CD4-positive, CD25-positive, alpha-beta regulatory T cell (primary cell): ENCODE measurements around the gene GXYLT1. TPM values are rescaled to one million over a fixed set of nuclear protein-coding genes. Genes with fewer than 3 reads are reported as not detected.
"Not testable (repeated sequence)": the region's sequence is repeated elsewhere in the genome, so short reads cannot be mapped to it uniquely, and the experiment has no call there.

ENCODE experiments used
- ATAC-seq, 2 donors: fragments of 150-1000 bp; cut with Tn5 transposase; one replicate each; pipeline ENCODE4 v1.10.0; 2021; ENCODE audit warnings: low read depth in 2 of 2, moderate number of reproducible peaks in 2 of 2, moderate library complexity in 1 of 2
- DNase-seq, 3 donors: peaks; one replicate each; pipeline versions ENCODE4 v3.0.0 to v3.0.0-alpha.2; 2012 to 2022; ENCODE audit warnings: mixed read lengths in 1 of 3
- H3K27ac ChIP-seq: one replicate; pipeline ENCODE4 v1.7.0; 2013; ENCODE audit warnings: mild to moderate bottlenecking, low read length; ENCODE audit not compliant: insufficient read depth, poor library complexity, severe bottlenecking
- H3K27me3 ChIP-seq: one replicate; pipeline ENCODE4 v1.7.0; 2013; ENCODE audit warnings: low read length; ENCODE audit not compliant: control insufficient read depth, insufficient read depth
- H3K36me3 ChIP-seq: one replicate; pipeline ENCODE4 v1.7.0; 2013; ENCODE audit warnings: mild to moderate bottlenecking, low read length, moderate library complexity; ENCODE audit not compliant: control insufficient read depth, insufficient read depth
- H3K4me1 ChIP-seq: 2 replicates; pipeline ENCODE4 v1.7.0; 2013; ENCODE audit warnings: mild to moderate bottlenecking, low read length; ENCODE audit not compliant: insufficient read depth, control insufficient read depth, poor library complexity, severe bottlenecking
- H3K4me3 ChIP-seq: one replicate; pipeline ENCODE4 v1.7.0; 2013; ENCODE audit warnings: low read depth, mild to moderate bottlenecking, low read length, moderate library complexity
- H3K9me3 ChIP-seq, 2 experiments: 1 replicate in 1 of 2; 2 replicates in 1 of 2; pipeline ENCODE4 v1.7.0; 2013; ENCODE audit warnings: low read length in 2 of 2, mild to moderate bottlenecking in 1 of 2, moderate library complexity in 1 of 2; ENCODE audit not compliant: control insufficient read depth in 2 of 2
- H3K27ac Mint-ChIP-seq, 3 donors: one replicate each; pipeline ENCODE4 v1.8.0; 2020 to 2022; ENCODE audit warnings: mild to moderate bottlenecking in 3 of 3, mixed read lengths in 3 of 3, moderate library complexity in 2 of 3
- H3K27me3 Mint-ChIP-seq: one replicate; pipeline ENCODE4 v1.8.0; 2022; ENCODE audit warnings: mild to moderate bottlenecking, mixed read lengths
- H3K36me3 Mint-ChIP-seq: one replicate; pipeline ENCODE4 v1.8.0; 2020; ENCODE audit warnings: mixed read lengths
- H3K4me1 Mint-ChIP-seq, 4 donors: one replicate each; pipeline ENCODE4 v1.8.0; 2020 to 2022; ENCODE audit warnings: mixed read lengths in 4 of 4, mild to moderate bottlenecking in 1 of 4
- H3K4me3 Mint-ChIP-seq, 4 donors: one replicate each; pipeline ENCODE4 v1.8.0; 2020 to 2022; ENCODE audit warnings: mild to moderate bottlenecking in 4 of 4, mixed read lengths in 4 of 4, moderate library complexity in 3 of 4
- H3K9me3 Mint-ChIP-seq, 7 donors: one replicate each; pipeline ENCODE4 v1.8.0; 2020 to 2022; ENCODE audit warnings: mixed read lengths in 7 of 7, mild to moderate bottlenecking in 3 of 7, moderate library complexity in 2 of 7
- polyA plus RNA-seq, 4 donors: library from polyadenylated mRNA; unstranded; fragments of 300-500 nt; fragmentation: Illumina TruSeq; gene quantifications; one replicate each; pipeline ENCODE4 v1.2.3, GENCODE V29; 2021
- total RNA-seq: library from RNA; stranded (reverse); gene quantifications from one replicate; pipeline ENCODE4 v1.2.3, GENCODE V29; 2022

Gene GXYLT1
- total and polyA plus RNA-seq, 5 donors from 2014 or later = 3.4 to 14.9 (median 4.0) TPM

GRCh38 chr12:42109031-42109430 lies 35.6 kb downstream of the GXYLT1 start:
- Mint-ChIP-seq H3K27me3 (no peaks in the 10 kb centered on the region), H3K9me3 (peaks cover 0 to 8% (median 2%) of the 10 kb centered on the region in 7 donors), H3K27ac (peak overlapping the region in 1 of 3 donors; percentile 72), H3K36me3 (peaks cover 30% of the 10 kb centered on the region), H3K4me3 (no peak overlapping the region), H3K4me1 (peaks cover 0 to 17% (median 8%) of the 10 kb centered on the region in 4 donors)
- Histone ChIP-seq H3K4me1 (no peaks in the 10 kb centered on the region), H3K9me3 (no peaks in the 10 kb centered on the region), H3K4me3 (no peak overlapping the region), H3K27me3 (no peaks in the 10 kb centered on the region), H3K27ac (no peak overlapping the region), H3K36me3 (peaks cover 4% of the 10 kb centered on the region)
- ATAC-seq (no peak), DNase-seq (no peak)

- H3K36me3 ChIP-seq, H3K9me3 ChIP-seq, H3K4me1 ChIP-seq, H3K4me3 ChIP-seq, ATAC-seq, H3K27ac ChIP-seq, H3K27me3 Mint-ChIP-seq, H3K9me3 Mint-ChIP-seq, H3K27me3 ChIP-seq, DNase-seq, H3K4me3 Mint-ChIP-seq: not testable (repeated sequence)
- peaks cover 0 to 15% (median 6%) of the 10 kb centered on the region in 4 donors for H3K4me1 Mint-ChIP-seq
- H3K27ac Mint-ChIP-seq = peak overlapping the region in 2 of 3 donors; percentile 14 to 73
- peaks cover 12% of the 10 kb centered on the region for H3K36me3 Mint-ChIP-seq
Measured at GRCh38 chr12:42106791-42107190, 37.9 kb downstream of the GXYLT1 start.

GRCh38 chr12:42104784-42105183 lies 39.9 kb downstream of the GXYLT1 start:
- DNase-seq (no peak), ATAC-seq (no peak)
- peaks cover 4% of the 10 kb centered on the region for H3K36me3 ChIP-seq
- Mint-ChIP-seq H3K27ac (peak overlapping the region; percentile 2 to 43 (median 30)), H3K4me1 (peaks cover 0 to 9% (median 3%) of the 10 kb centered on the region in 4 donors), H3K4me3 (no peak overlapping the region), H3K9me3 (no peaks in the 10 kb centered on the region), H3K27me3 (no peaks in the 10 kb centered on the region), H3K36me3 (peaks cover 3% of the 10 kb centered on the region)
- no peaks in the 10 kb centered on the region for H3K27me3 ChIP-seq
- no peaks in the 10 kb centered on the region for H3K9me3 ChIP-seq
- no peak overlapping the region for H3K27ac ChIP-seq
- no peaks in the 10 kb centered on the region for H3K4me1 ChIP-seq
- H3K4me3 ChIP-seq = no peak overlapping the region

GRCh38 chr12:42104087-42104486 lies 40.6 kb downstream of the GXYLT1 start:
- Mint-ChIP-seq H3K27ac (peak overlapping the region; percentile 30 to 82 (median 49)), H3K36me3 (peaks cover 3% of the 10 kb centered on the region)
- DNase-seq = peak in 1 of 3 donors; percentile 13

GRCh38 chr12:42103155-42103554 lies 41.5 kb downstream of the GXYLT1 start:
- peaks cover 7 to 13% (median 9%) of the 10 kb centered on the region in 4 donors for H3K4me1 Mint-ChIP-seq
- no peaks in the 10 kb centered on the region for H3K9me3 Mint-ChIP-seq

More at GRCh38 chr12:42104087-42104486, 40.6 kb downstream of the GXYLT1 start:
- Mint-ChIP-seq H3K4me1 (peaks cover 0 to 9% (median 2%) of the 10 kb centered on the region in 4 donors), H3K9me3 (no peaks in the 10 kb centered on the region), H3K4me3 (no peak overlapping the region), H3K27me3 (no peaks in the 10 kb centered on the region)
- no peak for ATAC-seq
- Histone ChIP-seq H3K4me1 (no peaks in the 10 kb centered on the region), H3K9me3 (no peaks in the 10 kb centered on the region), H3K27me3 (no peaks in the 10 kb centered on the region), H3K4me3 (no peak overlapping the region), H3K27ac (no peak overlapping the region), H3K36me3 (peaks cover 4% of the 10 kb centered on the region)

GRCh38 chr12:42102720-42103119 lies 42.0 kb downstream of the GXYLT1 start:
- DNase-seq (no peak), ATAC-seq (no peak)
- Mint-ChIP-seq H3K27me3 (no peaks in the 10 kb centered on the region), H3K9me3 (no peaks in the 10 kb centered on the region), H3K4me1 (peaks cover 12 to 16% (median 13%) of the 10 kb centered on the region in 4 donors), H3K36me3 (peaks cover 3% of the 10 kb centered on the region), H3K27ac (no peak overlapping the region), H3K4me3 (no peak overlapping the region)
- H3K4me1 ChIP-seq = peaks cover 3% of the 10 kb centered on the region
- no peak overlapping the region for H3K4me3 ChIP-seq
- no peaks in the 10 kb centered on the region for H3K9me3 ChIP-seq
- H3K27me3 ChIP-seq = no peaks in the 10 kb centered on the region
- H3K36me3 ChIP-seq = peaks cover 4% of the 10 kb centered on the region
- no peak overlapping the region for H3K27ac ChIP-seq

More at GRCh38 chr12:42103155-42103554, 41.5 kb downstream of the GXYLT1 start:
- Histone ChIP-seq H3K4me1 (peaks cover 3% of the 10 kb centered on the region), H3K4me3 (no peak overlapping the region), H3K9me3 (no peaks in the 10 kb centered on the region), H3K27ac (no peak overlapping the region), H3K36me3 (peaks cover 4% of the 10 kb centered on the region), H3K27me3 (no peaks in the 10 kb centered on the region)
- peaks cover 3% of the 10 kb centered on the region for H3K36me3 Mint-ChIP-seq
- DNase-seq (no peak), ATAC-seq (no peak)
- H3K27ac Mint-ChIP-seq = no peak overlapping the region
- H3K27me3 Mint-ChIP-seq = no peaks in the 10 kb centered on the region
- no peak overlapping the region for H3K4me3 Mint-ChIP-seq

GRCh38 chr12:42099433-42099832 lies 45.2 kb downstream of the GXYLT1 start:
- Histone ChIP-seq H3K9me3 (no peaks in the 10 kb centered on the region), H3K27ac (no peak overlapping the region), H3K4me3 (no peak overlapping the region), H3K36me3 (no peaks in the 10 kb centered on the region), H3K4me1 (peaks cover 25% of the 10 kb centered on the region), H3K27me3 (no peaks in the 10 kb centered on the region)
- peak overlapping the region in 2 of 3 donors; percentile 86 to 98 for H3K27ac Mint-ChIP-seq
- no peaks in the 10 kb centered on the region for H3K27me3 Mint-ChIP-seq
- ATAC-seq (no peak), DNase-seq (no peak)
- H3K9me3 Mint-ChIP-seq = no peaks in the 10 kb centered on the region
- H3K4me1 Mint-ChIP-seq = peaks cover 25 to 41% (median 36%) of the 10 kb centered on the region in 4 donors
- H3K36me3 Mint-ChIP-seq = peaks cover 6% of the 10 kb centered on the region
- no peak overlapping the region for H3K4me3 Mint-ChIP-seq

- peak overlapping the region; percentile 90 for H3K27ac ChIP-seq
- H3K27ac Mint-ChIP-seq = peak overlapping the region; percentile 86 to 99 (median 98)
- H3K4me3 Mint-ChIP-seq = peak overlapping the region; percentile 82 to 92 (median 87)
- H3K27me3 Mint-ChIP-seq = no peaks in the 10 kb centered on the region
- no peaks in the 10 kb centered on the region for H3K9me3 Mint-ChIP-seq
- peak; percentile 74 to 84 for ATAC-seq
- DNase-seq = peak; percentile 15 to 86 (median 81)
- no peaks in the 10 kb centered on the region for H3K27me3 ChIP-seq
- H3K9me3 ChIP-seq = no peaks in the 10 kb centered on the region
- peaks cover 6% of the 10 kb centered on the region for H3K36me3 Mint-ChIP-seq
- H3K4me1 Mint-ChIP-seq = peaks cover 21 to 49% (median 38%) of the 10 kb centered on the region in 4 donors
- H3K36me3 ChIP-seq = no peaks in the 10 kb centered on the region
- peaks cover 35% of the 10 kb centered on the region for H3K4me1 ChIP-seq
- H3K4me3 ChIP-seq = peak overlapping the region; percentile 92
Measured at GRCh38 chr12:42097971-42098370, 46.7 kb downstream of the GXYLT1 start.
